Hematopoietic multipotent progenitor cell treated with erythropoietin and hydrocortisone succinate and interleukin-3 and kit ligand, for 4 days (in vitro differentiated cells): ENCODE results near the gene OR5D13.
A peak's percentile ranks its signal among the peaks of the same experiment; 100 is the strongest.

Experiments
- DNase-seq: peaks from one replicate; pipeline ENCODE4 v3.0.0-alpha.2; 2015

Gene OR5D13, protein sequence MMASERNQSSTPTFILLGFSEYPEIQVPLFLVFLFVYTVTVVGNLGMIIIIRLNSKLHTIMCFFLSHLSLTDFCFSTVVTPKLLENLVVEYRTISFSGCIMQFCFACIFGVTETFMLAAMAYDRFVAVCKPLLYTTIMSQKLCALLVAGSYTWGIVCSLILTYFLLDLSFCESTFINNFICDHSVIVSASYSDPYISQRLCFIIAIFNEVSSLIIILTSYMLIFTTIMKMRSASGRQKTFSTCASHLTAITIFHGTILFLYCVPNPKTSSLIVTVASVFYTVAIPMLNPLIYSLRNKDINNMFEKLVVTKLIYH

DNA sequence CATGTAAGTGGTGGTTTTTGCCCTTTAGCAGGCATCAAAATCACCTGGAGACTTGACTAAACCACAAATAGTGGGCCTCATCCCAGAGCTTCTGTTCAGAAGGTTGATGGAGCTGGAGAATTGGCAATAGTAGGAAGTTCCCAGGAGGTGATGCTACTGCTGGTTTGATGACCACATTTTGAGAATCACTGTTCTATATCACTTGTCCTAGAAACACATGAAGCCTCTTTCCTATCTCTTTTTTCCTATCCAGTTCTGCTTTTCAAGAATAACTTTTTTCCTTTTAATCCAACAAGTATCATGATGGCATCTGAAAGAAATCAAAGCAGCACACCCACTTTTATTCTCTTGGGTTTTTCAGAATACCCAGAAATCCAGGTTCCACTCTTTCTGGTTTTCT lies at the start of gene OR5D13:
TSS of gene OR5D13 (plus strand) at position 301 of the 400 bp plus-strand sequence. CDS start at position 301, 0 bp downstream.
- no peak for DNase-seq

DNA sequence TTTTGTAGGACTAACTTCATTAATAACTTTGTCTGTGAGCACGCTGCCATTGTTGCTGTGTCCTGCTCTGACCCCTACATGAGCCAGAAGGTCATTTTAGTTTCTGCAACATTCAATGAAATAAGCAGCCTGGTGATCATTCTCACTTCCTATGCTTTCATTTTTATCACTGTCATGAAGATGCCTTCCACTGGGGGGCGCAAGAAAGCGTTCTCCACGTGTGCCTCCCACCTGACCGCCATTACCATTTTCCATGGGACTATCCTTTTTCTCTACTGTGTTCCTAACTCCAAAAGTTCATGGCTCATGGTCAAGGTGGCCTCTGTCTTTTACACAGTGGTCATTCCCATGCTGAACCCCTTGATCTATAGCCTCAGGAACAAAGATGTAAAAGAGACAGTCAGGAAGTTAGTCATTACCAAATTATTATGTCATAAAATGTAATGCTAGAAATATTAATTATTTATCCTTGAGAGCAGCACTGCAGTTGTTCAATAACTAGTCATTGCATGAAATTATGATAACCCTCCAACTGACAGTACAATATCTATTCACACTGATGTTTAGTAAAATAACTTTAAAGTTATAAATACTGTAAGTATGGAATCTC lies 46.4 kb upstream of the OR5D13 start:
- DNase-seq = peak; percentile 7

DNA sequence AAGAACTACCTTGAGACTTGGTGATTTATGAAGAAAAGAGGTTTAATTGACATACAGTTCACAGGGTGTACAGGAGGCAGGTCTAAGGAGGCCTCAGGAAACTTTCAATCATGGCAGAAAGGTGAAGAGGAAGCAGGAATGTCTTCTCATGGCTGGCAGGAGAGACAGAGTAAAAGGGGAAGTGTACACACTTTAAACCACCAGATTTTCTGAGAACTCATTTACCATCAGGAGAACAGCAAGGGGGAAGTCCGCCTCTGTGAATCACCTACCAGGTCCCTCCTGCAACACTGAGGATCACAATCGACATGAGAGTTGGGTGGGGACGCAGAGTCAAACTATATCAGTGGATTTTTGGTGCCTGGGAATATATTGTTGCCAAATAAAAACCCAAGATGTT lies 40.3 kb upstream of the OR5D13 start:
- DNase-seq = no peak

DNA sequence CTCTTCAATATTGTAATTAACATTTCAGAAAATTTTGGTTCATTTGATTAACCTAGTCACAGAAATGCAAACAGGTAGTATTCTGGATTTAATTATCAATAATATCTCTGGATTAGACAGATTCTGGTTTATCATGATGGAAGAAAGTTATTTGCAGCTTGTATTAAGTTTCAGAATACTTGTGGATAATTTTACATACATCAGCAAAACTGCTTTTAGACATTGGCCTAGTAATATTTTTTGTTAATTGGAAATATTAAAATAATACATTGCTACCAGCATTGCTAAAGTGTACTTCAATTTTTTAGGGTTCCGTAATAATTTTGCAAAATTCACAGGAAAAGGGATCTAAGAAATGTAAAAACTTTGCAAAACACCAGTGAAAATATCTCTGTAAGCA lies 18.4 kb downstream of the OR5D13 start:
- DNase-seq = no peak

DNA sequence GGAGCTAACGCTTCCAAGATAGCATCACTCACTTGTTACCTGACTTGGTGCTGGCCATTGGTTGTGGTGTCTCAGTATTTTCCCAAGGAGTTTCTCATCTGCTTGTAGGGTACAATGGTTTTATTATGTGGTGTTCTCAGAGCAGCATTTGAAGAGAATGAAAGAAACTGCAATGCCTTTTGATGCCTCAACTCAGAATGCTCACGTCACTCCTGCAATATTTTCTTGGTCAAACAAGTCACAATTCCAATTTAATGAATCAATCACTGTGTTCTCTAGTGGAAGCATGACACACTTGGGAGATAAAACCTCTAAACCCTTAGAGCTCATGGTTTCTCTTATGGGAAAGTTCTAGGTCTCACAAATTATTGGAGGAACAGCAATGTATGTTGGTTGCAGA lies 20.1 kb downstream of the OR5D13 start:
- DNase-seq = no peak

DNA sequence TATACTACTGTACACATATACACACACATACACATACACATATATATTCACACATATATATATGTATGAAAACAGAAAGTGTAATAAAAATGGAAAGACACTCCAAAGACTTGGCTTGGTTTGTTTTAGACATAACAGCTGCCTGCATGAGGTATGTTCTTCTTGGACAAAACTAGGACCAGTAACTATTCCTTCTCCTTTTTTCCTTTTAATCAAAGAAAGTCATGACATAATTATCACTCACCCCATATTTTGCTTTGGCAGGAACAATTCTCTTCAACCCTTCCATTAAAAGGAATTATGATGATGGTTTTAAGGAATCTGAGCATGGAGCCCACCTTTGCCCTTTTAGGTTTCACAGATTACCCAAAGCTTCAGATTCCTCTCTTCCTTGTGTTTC lies 22.0 kb downstream of the OR5D13 start, which contains the start of gene OR5D14:
TSS of gene OR5D14 (plus strand) at position 301 of the 400 bp plus-strand sequence. CDS start at position 301, 0 bp downstream.
- no peak for DNase-seq

DNA sequence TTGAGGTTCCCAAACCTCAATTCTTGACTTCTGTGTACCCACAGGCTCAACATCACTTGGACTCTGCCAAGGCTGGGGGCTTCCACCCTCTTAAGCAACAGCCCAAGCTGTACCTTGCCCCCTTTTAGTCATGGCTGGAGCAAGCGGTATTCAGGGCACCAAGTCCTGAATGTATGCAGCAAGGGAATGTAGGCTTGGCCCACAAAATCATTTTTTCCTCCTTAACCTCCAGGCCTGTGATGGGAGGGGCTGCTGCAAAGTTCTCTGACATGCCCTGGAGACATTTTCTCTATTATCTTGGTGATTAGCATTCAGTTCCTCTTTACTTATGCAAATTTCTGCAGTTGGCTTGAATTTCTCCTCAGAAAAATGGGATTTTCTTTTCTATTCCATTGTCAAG lies 33.0 kb downstream of the OR5D13 start:
- no peak for DNase-seq

DNA sequence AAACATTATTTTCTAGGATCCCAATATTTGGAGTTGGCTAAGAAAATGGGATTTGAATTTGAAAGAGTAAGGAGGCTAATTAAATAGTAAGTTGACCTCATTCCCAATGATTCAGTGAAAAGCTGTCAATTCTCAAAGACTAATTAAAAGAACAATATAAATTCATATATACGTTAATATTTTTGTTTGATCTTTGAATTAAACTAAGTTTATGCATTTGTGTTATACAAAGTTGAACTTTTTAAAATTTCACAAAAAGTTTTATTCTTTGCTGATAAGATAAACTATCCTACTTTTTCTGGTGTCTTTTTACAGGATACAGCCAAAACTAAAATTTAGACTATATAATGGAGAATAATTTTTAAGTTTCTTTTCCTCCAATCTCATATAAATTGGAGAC lies 37.8 kb downstream of the OR5D13 start, which contains the start of gene OR5L1:
TSS of gene OR5L1 (plus strand) at position 301 of the 400 bp plus-strand sequence. CDS start 100 bp downstream, outside the sequence.
- no peak for DNase-seq

DNA sequence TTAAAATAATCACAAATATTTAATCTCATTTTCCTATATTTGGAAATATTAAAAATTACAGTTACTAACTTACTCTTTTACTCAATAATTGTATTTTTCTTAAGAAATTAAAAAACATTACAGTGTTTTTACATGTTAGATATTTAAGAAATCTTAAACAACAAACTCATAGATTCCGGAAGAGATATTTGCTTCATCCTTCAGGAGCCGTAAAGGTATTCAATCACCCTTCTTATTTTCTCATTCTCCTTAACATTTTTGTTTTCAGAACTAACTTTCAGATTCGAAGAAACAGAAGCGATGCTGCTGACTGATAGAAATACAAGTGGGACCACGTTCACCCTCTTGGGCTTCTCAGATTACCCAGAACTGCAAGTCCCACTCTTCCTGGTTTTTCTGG lies 46.1 kb downstream of the OR5D13 start, which contains the start of gene OR5D18:
TSS of gene OR5D18 (plus strand) at position 301 of the 400 bp plus-strand sequence. CDS start at position 301, 0 bp downstream.
- DNase-seq = no peak
